Stomach (tissue), 9 donors: Measurements from ENCODE around the gene RAD54L2. TPM values are rescaled to one million over a fixed set of nuclear protein-coding genes. Genes with fewer than 3 reads are reported as not detected.

ENCODE experiments used
- DNase-seq, 2 donors: peaks; one replicate each; pipeline versions ENCODE4 v3.0.0 to v3.0.0-alpha.2; 2013 to 2019
- H3K27ac ChIP-seq, 5 donors: fragments of 200-600 bp in 4 of 5; sonication (generic) in 4 of 5; one replicate each; pipeline ENCODE4 v1.5.1; 2013 to 2019; ENCODE audit warnings: mild to moderate bottlenecking in 1 of 5, moderate library complexity in 1 of 5
- H3K27me3 ChIP-seq, 3 donors: fragments of 200-600 bp; sonication (generic); one replicate each; pipeline ENCODE4 v1.5.1; 2017 to 2019; ENCODE audit warnings: mixed run types in 1 of 3
- H3K36me3 ChIP-seq, 4 donors: fragments of 200-600 bp; sonication (generic); 1 replicate in 3 of 4; 2 replicates in 1 of 4; pipeline ENCODE4 v1.5.1; 2016 to 2019
- H3K4me1 ChIP-seq, 4 donors: fragments of 200-600 bp; sonication (generic); one replicate each; pipeline ENCODE4 v1.5.1; 2016 to 2019
- H3K4me3 ChIP-seq, 4 donors: fragments of 200-600 bp; sonication (generic) in 3 of 4; one replicate each; pipeline ENCODE4 v1.5.1; 2016 to 2019; ENCODE audit warnings: mild to moderate bottlenecking in 1 of 4
- H3K9me3 ChIP-seq, 4 donors: fragments of 200-600 bp; sonication (generic); one replicate each; pipeline ENCODE4 v1.5.1; 2016 to 2019
- EP300 ChIP-seq: sonication (generic); formaldehyde crosslinking; IDR thresholded peaks from one replicate; pipeline ENCODE4 v1.6.1; 2017; ENCODE audit warnings: antibody characterized with exemption
- POLR2A ChIP-seq, 4 donors: fragments of 450-650 bp; IDR thresholded peaks; one replicate each; pipeline ENCODE4 v1.6.1; 2016; ENCODE audit warnings: antibody characterized with exemption in 4 of 4, control low read depth in 2 of 4, mild to moderate bottlenecking in 1 of 4, moderate library complexity in 1 of 4
- POLR2AphosphoS5 ChIP-seq, 3 donors: sonication (generic); formaldehyde crosslinking; IDR thresholded peaks; one replicate each; pipeline ENCODE4 v1.6.1; 2016; ENCODE audit warnings: antibody characterized with exemption in 3 of 3
- WGBS, 5 donors: extraction: QIAGEN DNeasy Blood & Tissue Kit in 3 of 5; methylation state at CpG; one replicate each; pipeline versions ENCODE4 v1.1.5 to v1.1.7; 2013 to 2018; 5-methylcytosine and 5-hydroxymethylcytosine counted together
- intact Hi-C: fragments of 100-400 bp; cut with DNase I; formaldehyde crosslinking; loops from one replicate; pipeline ENCODE4 v1.15.1; 2023; ENCODE audit warnings: low total_unique reads
- polyA plus RNA-seq, 3 donors: library from polyadenylated mRNA; stranded (reverse); fragments of 200-250 nt; gene quantifications; one replicate each; pipeline ENCODE4 v1.2.3, GENCODE V29; 2013
- total RNA-seq, 5 donors: library from RNA; depleted of rRNA; stranded (reverse); fragments of >200 nt; gene quantifications; one replicate each; pipeline versions ENCODE4 v1.1.0 to v1.2.3, GENCODE V29; 2014 to 2016
- TF ChIP-seq, protein P1 (sequence below), 7 experiments: fragments of 450-650 bp in 4 of 7; fragments of 200-600 bp in 3 of 7; sonication (generic) in 3 of 7; IDR thresholded peaks; one replicate each; pipeline ENCODE4 v1.5.1; 2016 to 2019; ENCODE audit warnings: antibody characterized with exemption in 7 of 7, control low read depth in 2 of 7, mild to moderate bottlenecking in 1 of 7
- donor health status: healthy with polysubstance abuse.
- donor health status: Bipolar disorder and iron deficiency.
- donor health status: healthy.

RAD54L2 gene
- total and polyA plus RNA-seq, 8 donors, result 1.5 to 46.0 (median 10.7) TPM

DNA sequence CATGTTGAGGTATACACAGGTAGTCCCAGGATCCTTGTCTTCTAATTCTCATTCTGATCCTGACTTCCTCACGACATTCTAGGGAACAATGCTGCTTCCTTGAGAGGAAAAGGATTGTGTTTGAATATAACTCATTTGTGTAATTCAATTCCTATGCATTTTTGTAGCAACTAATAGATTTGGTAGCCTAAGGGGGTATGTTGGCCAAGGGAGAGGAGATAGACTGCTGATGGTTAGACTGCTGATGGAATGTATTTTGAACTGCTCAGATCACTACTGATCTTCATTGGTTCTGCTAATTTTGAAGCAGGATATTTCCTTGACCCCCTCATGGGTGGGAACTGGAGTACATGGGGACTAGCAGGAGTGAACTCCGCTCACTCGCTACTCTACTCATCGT is 39.7 kb downstream of the RAD54L2 start:
- intact Hi-C loops, result no loop called here
- Histone ChIP-seq H3K4me3 (no peak overlapping the region), H3K27ac (no peak overlapping the region), H3K36me3 (peaks cover 3 to 15% (median 6%) of the 10 kb centered on the region in 4 donors), H3K4me1 (peaks cover 5 to 39% (median 16%) of the 10 kb centered on the region in 4 donors), H3K9me3 (no peaks in the 10 kb centered on the region), H3K27me3 (no peaks in the 10 kb centered on the region)
- WGBS, 5 donors, result 87 to 98% (median 96%) methylated on average over 4 of the region's 4 CpGs
- no peak for DNase-seq
- TF ChIP-seq EP300, result no peak
- TF ChIP-seq POLR2AphosphoS5 (IDR thresholded peaks at IDR 0.05), result no peak
- TF ChIP-seq POLR2A (IDR thresholded peaks at IDR 0.05), result no peak
- TF ChIP-seq, protein P1, sequence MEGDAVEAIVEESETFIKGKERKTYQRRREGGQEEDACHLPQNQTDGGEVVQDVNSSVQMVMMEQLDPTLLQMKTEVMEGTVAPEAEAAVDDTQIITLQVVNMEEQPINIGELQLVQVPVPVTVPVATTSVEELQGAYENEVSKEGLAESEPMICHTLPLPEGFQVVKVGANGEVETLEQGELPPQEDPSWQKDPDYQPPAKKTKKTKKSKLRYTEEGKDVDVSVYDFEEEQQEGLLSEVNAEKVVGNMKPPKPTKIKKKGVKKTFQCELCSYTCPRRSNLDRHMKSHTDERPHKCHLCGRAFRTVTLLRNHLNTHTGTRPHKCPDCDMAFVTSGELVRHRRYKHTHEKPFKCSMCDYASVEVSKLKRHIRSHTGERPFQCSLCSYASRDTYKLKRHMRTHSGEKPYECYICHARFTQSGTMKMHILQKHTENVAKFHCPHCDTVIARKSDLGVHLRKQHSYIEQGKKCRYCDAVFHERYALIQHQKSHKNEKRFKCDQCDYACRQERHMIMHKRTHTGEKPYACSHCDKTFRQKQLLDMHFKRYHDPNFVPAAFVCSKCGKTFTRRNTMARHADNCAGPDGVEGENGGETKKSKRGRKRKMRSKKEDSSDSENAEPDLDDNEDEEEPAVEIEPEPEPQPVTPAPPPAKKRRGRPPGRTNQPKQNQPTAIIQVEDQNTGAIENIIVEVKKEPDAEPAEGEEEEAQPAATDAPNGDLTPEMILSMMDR (IDR thresholded peaks at IDR 0.05), result no peak

DNA sequence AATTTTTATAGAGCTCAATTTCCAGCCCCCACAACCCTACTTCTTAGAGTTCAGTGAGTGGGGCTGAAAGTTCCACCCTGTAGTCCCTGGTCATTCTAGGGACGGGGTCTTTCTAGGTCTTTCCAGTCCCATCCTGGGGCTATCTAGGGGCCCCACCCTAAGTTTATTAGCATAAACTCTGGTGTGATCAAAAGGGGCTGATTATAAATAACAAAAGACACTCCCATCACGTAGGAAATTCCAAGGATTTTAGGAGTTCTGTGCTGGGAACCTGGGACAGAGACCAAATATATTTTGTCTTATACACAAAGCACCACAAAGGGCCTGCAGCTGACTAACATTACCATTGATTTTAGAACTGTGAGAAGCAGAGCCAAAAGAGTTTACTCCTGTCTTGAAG is 41.9 kb downstream of the RAD54L2 start:
- intact Hi-C loops, result no loop called here
- Histone ChIP-seq H3K27me3 (no peaks in the 10 kb centered on the region), H3K4me1 (peaks cover 5 to 43% (median 16%) of the 10 kb centered on the region in 4 donors), H3K36me3 (peaks cover 0 to 8% (median 3%) of the 10 kb centered on the region in 4 donors), H3K4me3 (no peak overlapping the region), H3K27ac (no peak overlapping the region), H3K9me3 (no peaks in the 10 kb centered on the region)
- DNase-seq, result no peak
- TF ChIP-seq POLR2AphosphoS5 (IDR thresholded peaks at IDR 0.05) (no peak), EP300 (no peak), POLR2A (IDR thresholded peaks at IDR 0.05) (no peak)
- TF ChIP-seq, protein P1 (IDR thresholded peaks at IDR 0.05), result no peak
- 53 to 73% (median 63%) methylated on average over 2 of the region's 2 CpGs for WGBS, 5 donors

DNA sequence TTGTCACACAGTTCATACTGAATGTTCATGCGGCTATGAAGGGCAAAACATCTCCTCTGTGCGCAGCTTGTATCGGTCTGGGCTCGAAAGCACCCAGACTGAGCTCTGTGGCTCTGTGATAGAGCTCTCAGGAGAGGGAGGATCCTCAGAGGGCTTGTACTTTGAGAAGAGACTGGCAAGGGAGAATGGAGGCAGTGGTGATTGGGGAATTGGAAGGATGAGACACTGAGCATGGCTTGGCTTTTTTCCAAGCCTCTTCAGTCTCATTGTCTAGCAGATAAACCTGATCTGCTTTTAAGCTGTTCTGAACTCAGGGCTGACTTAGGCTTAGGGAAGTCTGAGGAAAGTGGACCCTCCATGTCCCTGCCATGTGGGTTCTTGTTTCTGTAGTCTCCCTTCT is 43.0 kb downstream of the RAD54L2 start:
- Histone ChIP-seq H3K36me3 (peaks cover 0 to 8% (median 3%) of the 10 kb centered on the region in 4 donors), H3K27me3 (no peaks in the 10 kb centered on the region), H3K27ac (no peak overlapping the region), H3K9me3 (no peaks in the 10 kb centered on the region), H3K4me1 (peaks cover 5 to 43% (median 16%) of the 10 kb centered on the region in 4 donors), H3K4me3 (no peak overlapping the region)
- 90 to 100% (median 97%) methylated on average over 4 of the region's 4 CpGs for WGBS, 5 donors
- no peak for DNase-seq
- TF ChIP-seq POLR2A (IDR thresholded peaks at IDR 0.05) (no peak), EP300 (no peak), POLR2AphosphoS5 (IDR thresholded peaks at IDR 0.05) (no peak)
- TF ChIP-seq, protein P1 (IDR thresholded peaks at IDR 0.05), result no peak
- intact Hi-C loops, result no loop called here

DNA sequence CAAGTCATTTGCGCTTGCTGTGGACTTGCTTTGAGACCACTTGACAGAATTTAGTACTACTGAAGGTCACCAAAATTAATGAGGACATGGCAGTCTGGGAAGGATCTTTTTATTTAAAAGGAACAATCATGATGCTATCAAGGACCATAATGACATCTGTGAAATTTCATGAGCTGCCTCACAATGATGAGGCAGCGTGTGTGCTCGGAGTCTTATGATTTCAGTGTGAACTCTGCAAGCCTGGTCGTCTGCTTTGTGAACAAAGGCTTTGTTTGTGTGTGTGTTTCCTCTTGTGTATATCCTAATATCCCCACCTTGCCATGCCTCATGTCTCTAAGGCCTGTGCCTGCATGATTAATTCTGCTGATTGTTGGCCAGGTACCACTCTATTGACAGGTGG is 46.7 kb downstream of the RAD54L2 start:
- intact Hi-C loops, result no loop called here
- DNase-seq, result peak in 1 of 2 donors; percentile 19
- Histone ChIP-seq H3K9me3 (no peaks in the 10 kb centered on the region), H3K4me3 (no peak overlapping the region), H3K27ac (no peak overlapping the region), H3K27me3 (no peaks in the 10 kb centered on the region), H3K36me3 (peaks cover 0 to 14% (median 4%) of the 10 kb centered on the region in 4 donors), H3K4me1 (peaks cover 2 to 36% (median 9%) of the 10 kb centered on the region in 4 donors)
- TF ChIP-seq, protein P1 (IDR thresholded peaks at IDR 0.05), result no peak
- TF ChIP-seq POLR2A (IDR thresholded peaks at IDR 0.05) (no peak), POLR2AphosphoS5 (IDR thresholded peaks at IDR 0.05) (no peak), EP300 (no peak)
- 75 to 87% (median 81%) methylated on average over 4 of the region's 4 CpGs for WGBS, 5 donors
